Osteocyte (in vitro differentiated cells): ENCODE data around the gene ABHD17A. TPM values are rescaled to one million over a fixed set of nuclear protein-coding genes. Genes with fewer than 3 reads are reported as not detected.
A peak's percentile ranks its signal among the peaks of the same experiment; 100 is the strongest.

Experiments used
- DNase-seq: peaks from one replicate; pipeline ENCODE4 v3.0.0; 2021; ENCODE audit warnings: mixed read lengths; ENCODE audit not compliant: unreplicated experiment; ENCODE audit errors: extremely low spot score
- H3K27ac Mint-ChIP-seq: one replicate; pipeline ENCODE4 v1.8.0; 2021; ENCODE audit warnings: mild to moderate bottlenecking, mixed read lengths; ENCODE audit not compliant: unreplicated experiment
- H3K27me3 Mint-ChIP-seq: one replicate; pipeline ENCODE4 v1.8.0; 2021; ENCODE audit warnings: mixed read lengths; ENCODE audit not compliant: unreplicated experiment
- H3K36me3 Mint-ChIP-seq: one replicate; pipeline ENCODE4 v1.8.0; 2021; ENCODE audit warnings: mixed read lengths; ENCODE audit not compliant: unreplicated experiment
- H3K4me1 Mint-ChIP-seq: one replicate; pipeline ENCODE4 v1.8.0; 2021; ENCODE audit warnings: mixed read lengths; ENCODE audit not compliant: unreplicated experiment
- H3K4me3 Mint-ChIP-seq: one replicate; pipeline ENCODE4 v1.8.0; 2021; ENCODE audit warnings: mild to moderate bottlenecking, moderate library complexity, mixed read lengths; ENCODE audit not compliant: unreplicated experiment
- H3K9me3 Mint-ChIP-seq: one replicate; pipeline ENCODE4 v1.8.0; 2021; ENCODE audit warnings: mixed read lengths; ENCODE audit not compliant: unreplicated experiment
- CTCF ChIP-seq: fragments of 200-600 bp; sonication (generic); IDR thresholded peaks from 2 replicates; pipeline ENCODE4 v1.5.0; 2021; ENCODE audit warnings: antibody characterized with exemption, mild to moderate bottlenecking, moderate library complexity
- total RNA-seq: library from RNA; stranded (reverse); gene quantifications from 2 replicates; pipeline ENCODE4 v1.2.1, GENCODE V29; 2021

The ABHD17A gene
- total RNA-seq, 1 donor from 2014 or later = 63.4 TPM

- Mint-ChIP-seq H3K4me1 (peaks cover 26% of the 10 kb centered on the region), H3K4me3 (no peak overlapping the region), H3K27ac (no peak overlapping the region), H3K9me3 (no peaks in the 10 kb centered on the region), H3K27me3 (no peaks in the 10 kb centered on the region), H3K36me3 (peaks cover 4% of the 10 kb centered on the region)
- DNase-seq = no peak
- no peak for TF ChIP-seq CTCF
Measured at GRCh38 chr19:1911098-1911497, 25.8 kb upstream of the ABHD17A start.

GRCh38 chr19:1910177-1910576 is 24.9 kb upstream of the ABHD17A start:
- peaks cover 4% of the 10 kb centered on the region for H3K36me3 Mint-ChIP-seq
- no peak for TF ChIP-seq CTCF
- no peaks in the 10 kb centered on the region for H3K27me3 Mint-ChIP-seq
- H3K4me1 Mint-ChIP-seq = peaks cover 31% of the 10 kb centered on the region
- DNase-seq = no peak
- no peaks in the 10 kb centered on the region for H3K9me3 Mint-ChIP-seq
- H3K4me3 Mint-ChIP-seq = no peak overlapping the region
- peak overlapping the region; percentile 39 for H3K27ac Mint-ChIP-seq

GRCh38 chr19:1909761-1910080 is 24.4 kb upstream of the ABHD17A start:
- Mint-ChIP-seq H3K4me1 (peaks cover 33% of the 10 kb centered on the region), H3K9me3 (no peaks in the 10 kb centered on the region), H3K27me3 (no peaks in the 10 kb centered on the region), H3K4me3 (no peak overlapping the region), H3K27ac (no peak overlapping the region), H3K36me3 (peaks cover 4% of the 10 kb centered on the region)
- DNase-seq = no peak
- no peak for TF ChIP-seq CTCF

- H3K27me3 Mint-ChIP-seq = no peaks in the 10 kb centered on the region
- no peaks in the 10 kb centered on the region for H3K9me3 Mint-ChIP-seq
- DNase-seq = no peak
- no peak overlapping the region for H3K27ac Mint-ChIP-seq
- peaks cover 41% of the 10 kb centered on the region for H3K4me1 Mint-ChIP-seq
- no peak for TF ChIP-seq CTCF
- H3K36me3 Mint-ChIP-seq = peaks cover 3% of the 10 kb centered on the region
- H3K4me3 Mint-ChIP-seq = no peak overlapping the region
Measured at GRCh38 chr19:1908364-1908678, 23.0 kb upstream of the ABHD17A start.

GRCh38 chr19:1907563-1908363 is 22.5 kb upstream of the ABHD17A start:
- TF ChIP-seq CTCF = no peak
- no peak for DNase-seq
- Mint-ChIP-seq H3K27ac (peak overlapping the region; percentile 3), H3K4me1 (peaks cover 45% of the 10 kb centered on the region), H3K4me3 (no peak overlapping the region), H3K9me3 (no peaks in the 10 kb centered on the region), H3K36me3 (no peaks in the 10 kb centered on the region), H3K27me3 (no peaks in the 10 kb centered on the region)
